Measurements from ENCODE around the gene DNMT3B.
"Not testable (repeated sequence)": the region's sequence is repeated elsewhere in the genome, so short reads cannot be mapped to it uniquely, and the experiment has no call there.

DNMT3B gene

GRCh38 chr20:32761831-32762753, at the start of gene DNMT3B:
DNMT3B (plus strand) TSS chr20:32762385; CDS start chr20:32780324, 17,939 bp downstream.
- H3K9ac ChIP-seq (ENCODE audit: low read depth, low read length) = peak within 1 kb of the TSS; percentile 83
- H3K4me1 ChIP-seq (ENCODE audit: control insufficient read depth, insufficient read depth, low read length) = peaks cover 28% of the 10 kb centered on the region
- H3K27ac ChIP-seq (ENCODE audit: low read depth, low read length) = peak within 1 kb of the TSS; percentile 91
- H3K9me3 ChIP-seq (ENCODE audit: control insufficient read depth, insufficient read depth, low read length) = no peaks in the 10 kb centered on the region
- H3K27me3 ChIP-seq (ENCODE audit: control insufficient read depth, insufficient read depth, low read length) = no peaks in the 10 kb centered on the region
- H3K36me3 ChIP-seq (ENCODE audit: control insufficient read depth, insufficient read depth, low read length) = peaks cover 36% of the 10 kb centered on the region
- H3K4me3 ChIP-seq (ENCODE audit: low read depth, low read length) = peak within 1 kb of the TSS; percentile 94

GRCh38 chr20:32718749-32719348, 43.3 kb upstream of the DNMT3B start:
- H3K9ac ChIP-seq (ENCODE audit: low read depth, low read length) = no peak overlapping the region

GRCh38 chr20:32727683-32728082, 34.5 kb upstream of the DNMT3B start:
- no peaks in the 10 kb centered on the region for H3K27me3 ChIP-seq (ENCODE audit: control insufficient read depth, insufficient read depth, low read length)
- no peaks in the 10 kb centered on the region for H3K9me3 ChIP-seq (ENCODE audit: control insufficient read depth, insufficient read depth, low read length)
- no peak overlapping the region for H3K27ac ChIP-seq (ENCODE audit: low read depth, low read length)
- no peak overlapping the region for H3K9ac ChIP-seq (ENCODE audit: low read depth, low read length)
- peaks cover 40% of the 10 kb centered on the region for H3K36me3 ChIP-seq (ENCODE audit: control insufficient read depth, insufficient read depth, low read length)
- peaks cover 5% of the 10 kb centered on the region; the same call in 1 of the 2 replicates for H3K4me1 ChIP-seq (ENCODE audit: control insufficient read depth, insufficient read depth, low read length)
- H3K4me3 ChIP-seq (ENCODE audit: low read depth, low read length) = no peak overlapping the region

More at GRCh38 chr20:32718749-32719348, 43.3 kb upstream of the DNMT3B start:
- H3K4me3 ChIP-seq (ENCODE audit: low read depth, low read length) = no peak overlapping the region
- H3K36me3 ChIP-seq (ENCODE audit: control insufficient read depth, insufficient read depth, low read length) = peaks cover 45% of the 10 kb centered on the region
- no peak overlapping the region for H3K27ac ChIP-seq (ENCODE audit: low read depth, low read length)
- no peaks in the 10 kb centered on the region for H3K27me3 ChIP-seq (ENCODE audit: control insufficient read depth, insufficient read depth, low read length)
- no peaks in the 10 kb centered on the region for H3K4me1 ChIP-seq (ENCODE audit: control insufficient read depth, insufficient read depth, low read length)
- no peaks in the 10 kb centered on the region for H3K9me3 ChIP-seq (ENCODE audit: control insufficient read depth, insufficient read depth, low read length)

GRCh38 chr20:32728435-32728834, 33.8 kb upstream of the DNMT3B start:
- peaks cover 40% of the 10 kb centered on the region for H3K36me3 ChIP-seq (ENCODE audit: control insufficient read depth, insufficient read depth, low read length)
- H3K27me3 ChIP-seq (ENCODE audit: control insufficient read depth, insufficient read depth, low read length); H3K4me1 ChIP-seq (ENCODE audit: control insufficient read depth, insufficient read depth, low read length); H3K4me3 ChIP-seq (ENCODE audit: low read depth, low read length); H3K27ac ChIP-seq (ENCODE audit: low read depth, low read length); H3K9me3 ChIP-seq (ENCODE audit: control insufficient read depth, insufficient read depth, low read length); H3K9ac ChIP-seq (ENCODE audit: low read depth, low read length): not testable (repeated sequence)

- H3K4me1 ChIP-seq (ENCODE audit: control insufficient read depth, insufficient read depth, low read length); H3K27ac ChIP-seq (ENCODE audit: low read depth, low read length); H3K9me3 ChIP-seq (ENCODE audit: control insufficient read depth, insufficient read depth, low read length); H3K9ac ChIP-seq (ENCODE audit: low read depth, low read length); H3K4me3 ChIP-seq (ENCODE audit: low read depth, low read length); H3K27me3 ChIP-seq (ENCODE audit: control insufficient read depth, insufficient read depth, low read length): not testable (repeated sequence)
- H3K36me3 ChIP-seq (ENCODE audit: control insufficient read depth, insufficient read depth, low read length) = peaks cover 40% of the 10 kb centered on the region
Observed at GRCh38 chr20:32729334-32729733, 32.9 kb upstream of the DNMT3B start.

GRCh38 chr20:32731882-32732266, 30.3 kb upstream of the DNMT3B start:
- Histone ChIP-seq H3K4me1 (ENCODE audit: control insufficient read depth, insufficient read depth, low read length) (peaks cover 5% of the 10 kb centered on the region; the same call in 1 of the 2 replicates), H3K27ac (ENCODE audit: low read depth, low read length) (peak overlapping the region; percentile 66), H3K9ac (ENCODE audit: low read depth, low read length) (no peak overlapping the region), H3K4me3 (ENCODE audit: low read depth, low read length) (no peak overlapping the region), H3K36me3 (ENCODE audit: control insufficient read depth, insufficient read depth, low read length) (peaks cover 21% of the 10 kb centered on the region), H3K9me3 (ENCODE audit: control insufficient read depth, insufficient read depth, low read length) (no peaks in the 10 kb centered on the region), H3K27me3 (ENCODE audit: control insufficient read depth, insufficient read depth, low read length) (no peaks in the 10 kb centered on the region)

- Histone ChIP-seq H3K4me1 (ENCODE audit: control insufficient read depth, insufficient read depth, low read length) (peaks cover 11% of the 10 kb centered on the region; the same call in 1 of the 2 replicates), H3K9ac (ENCODE audit: low read depth, low read length) (no peak overlapping the region), H3K36me3 (ENCODE audit: control insufficient read depth, insufficient read depth, low read length) (0 out of 2 replicates have a peak, but pooled peaks cover 9% of the 10 kb centered on the region), H3K27ac (ENCODE audit: low read depth, low read length) (no peak overlapping the region), H3K9me3 (ENCODE audit: control insufficient read depth, insufficient read depth, low read length) (no peaks in the 10 kb centered on the region), H3K4me3 (ENCODE audit: low read depth, low read length) (no peak overlapping the region), H3K27me3 (ENCODE audit: control insufficient read depth, insufficient read depth, low read length) (no peaks in the 10 kb centered on the region)
Observed at GRCh38 chr20:32737371-32738223, 24.6 kb upstream of the DNMT3B start.

- Histone ChIP-seq H3K4me3 (ENCODE audit: low read depth, low read length) (no peak overlapping the region), H3K36me3 (ENCODE audit: control insufficient read depth, insufficient read depth, low read length) (0 out of 2 replicates have a peak, but pooled peaks cover 9% of the 10 kb centered on the region), H3K9ac (ENCODE audit: low read depth, low read length) (no peak overlapping the region), H3K4me1 (ENCODE audit: control insufficient read depth, insufficient read depth, low read length) (peaks cover 17% of the 10 kb centered on the region), H3K27ac (ENCODE audit: low read depth, low read length) (no peak overlapping the region), H3K9me3 (ENCODE audit: control insufficient read depth, insufficient read depth, low read length) (no peaks in the 10 kb centered on the region), H3K27me3 (ENCODE audit: control insufficient read depth, insufficient read depth, low read length) (no peaks in the 10 kb centered on the region)
Observed at GRCh38 chr20:32741151-32741550, 21.0 kb upstream of the DNMT3B start.

- Histone ChIP-seq H3K9ac (ENCODE audit: low read depth, low read length) (peak overlapping the region; percentile 60; the same call in 1 of the 2 replicates), H3K4me1 (ENCODE audit: control insufficient read depth, insufficient read depth, low read length) (peaks cover 17% of the 10 kb centered on the region), H3K36me3 (ENCODE audit: control insufficient read depth, insufficient read depth, low read length) (0 out of 2 replicates have a peak, but pooled peaks cover 3% of the 10 kb centered on the region), H3K4me3 (ENCODE audit: low read depth, low read length) (peak overlapping the region; percentile 75), H3K9me3 (ENCODE audit: control insufficient read depth, insufficient read depth, low read length) (no peaks in the 10 kb centered on the region), H3K27ac (ENCODE audit: low read depth, low read length) (peak overlapping the region; percentile 25), H3K27me3 (ENCODE audit: control insufficient read depth, insufficient read depth, low read length) (no peaks in the 10 kb centered on the region)
Observed at GRCh38 chr20:32742322-32743236, 19.6 kb upstream of the DNMT3B start.
